Measurements from ENCODE around the gene CDC25A.

GRCh38 chr3:48190911-48191310 lies 2.7 kb upstream of the CDC25A start:
- TF ChIP-seq SMARCE1 (IDR thresholded peaks at IDR 0.05; ENCODE audit: borderline replicate concordance) (no peak), HCFC1 (IDR thresholded peaks at IDR 0.05; ENCODE audit: low read depth, low read length) (no peak), PCBP2 (optimal IDR thresholded peaks at IDR 0.05; ENCODE audit: low read depth, low read length, poor library complexity, severe bottlenecking) (no peak), FIP1L1 (IDR thresholded peaks at IDR 0.05; ENCODE audit: borderline replicate concordance, insufficient read depth, low read depth, low read length) (no peak), STAG1 (CRISPR knock-in tag; IDR thresholded peaks at IDR 0.05) (no peak), TCF12 (IDR thresholded peaks at IDR 0.05) (no peak), TCF12 (CRISPR knock-in tag; IDR thresholded peaks at IDR 0.05) (no peak), NR2F6 (IDR thresholded peaks at IDR 0.05) (no peak), NR2F6 (CRISPR knock-in tag; IDR thresholded peaks at IDR 0.05) (no peak), SMYD3 (CRISPR knock-in tag; IDR thresholded peaks at IDR 0.05) (no peak), ESRRA (CRISPR knock-in tag; IDR thresholded peaks at IDR 0.05; ENCODE audit: low read depth) (no peak), POLR2G (IDR thresholded peaks at IDR 0.05; ENCODE audit: low read depth, low read length) (no peak)
- TF ChIP-seq, protein P1, sequence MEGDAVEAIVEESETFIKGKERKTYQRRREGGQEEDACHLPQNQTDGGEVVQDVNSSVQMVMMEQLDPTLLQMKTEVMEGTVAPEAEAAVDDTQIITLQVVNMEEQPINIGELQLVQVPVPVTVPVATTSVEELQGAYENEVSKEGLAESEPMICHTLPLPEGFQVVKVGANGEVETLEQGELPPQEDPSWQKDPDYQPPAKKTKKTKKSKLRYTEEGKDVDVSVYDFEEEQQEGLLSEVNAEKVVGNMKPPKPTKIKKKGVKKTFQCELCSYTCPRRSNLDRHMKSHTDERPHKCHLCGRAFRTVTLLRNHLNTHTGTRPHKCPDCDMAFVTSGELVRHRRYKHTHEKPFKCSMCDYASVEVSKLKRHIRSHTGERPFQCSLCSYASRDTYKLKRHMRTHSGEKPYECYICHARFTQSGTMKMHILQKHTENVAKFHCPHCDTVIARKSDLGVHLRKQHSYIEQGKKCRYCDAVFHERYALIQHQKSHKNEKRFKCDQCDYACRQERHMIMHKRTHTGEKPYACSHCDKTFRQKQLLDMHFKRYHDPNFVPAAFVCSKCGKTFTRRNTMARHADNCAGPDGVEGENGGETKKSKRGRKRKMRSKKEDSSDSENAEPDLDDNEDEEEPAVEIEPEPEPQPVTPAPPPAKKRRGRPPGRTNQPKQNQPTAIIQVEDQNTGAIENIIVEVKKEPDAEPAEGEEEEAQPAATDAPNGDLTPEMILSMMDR (CRISPR knock-in tag; IDR thresholded peaks at IDR 0.05), result 0 out of 2 replicates have a peak, but pooled peaks have one; percentile 19
- TF ChIP-seq, protein P2, sequence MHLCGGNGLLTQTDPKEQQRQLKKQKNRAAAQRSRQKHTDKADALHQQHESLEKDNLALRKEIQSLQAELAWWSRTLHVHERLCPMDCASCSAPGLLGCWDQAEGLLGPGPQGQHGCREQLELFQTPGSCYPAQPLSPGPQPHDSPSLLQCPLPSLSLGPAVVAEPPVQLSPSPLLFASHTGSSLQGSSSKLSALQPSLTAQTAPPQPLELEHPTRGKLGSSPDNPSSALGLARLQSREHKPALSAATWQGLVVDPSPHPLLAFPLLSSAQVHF (CRISPR knock-in tag; IDR thresholded peaks at IDR 0.05), result no peak
- TF ChIP-seq, protein P3, sequence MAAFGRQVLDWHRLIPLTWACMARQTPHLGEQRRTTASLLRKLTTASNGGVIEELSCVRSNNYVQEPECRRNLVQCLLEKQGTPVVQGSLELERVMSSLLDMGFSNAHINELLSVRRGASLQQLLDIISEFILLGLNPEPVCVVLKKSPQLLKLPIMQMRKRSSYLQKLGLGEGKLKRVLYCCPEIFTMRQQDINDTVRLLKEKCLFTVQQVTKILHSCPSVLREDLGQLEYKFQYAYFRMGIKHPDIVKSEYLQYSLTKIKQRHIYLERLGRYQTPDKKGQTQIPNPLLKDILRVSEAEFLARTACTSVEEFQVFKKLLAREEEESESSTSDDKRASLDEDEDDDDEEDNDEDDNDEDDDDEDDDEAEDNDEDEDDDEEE (CRISPR knock-in tag; IDR thresholded peaks at IDR 0.05), result no peak
